Measurements from ENCODE around the gene LDLRAP1.

The LDLRAP1 gene

GRCh38 chr1:25541889-25542658 is 1.3 kb upstream of the LDLRAP1 start:
- Histone ChIP-seq H3K36me3 (replicated peaks; ENCODE audit: low read depth, low read length) (no peaks in the 10 kb centered on the region), H3K4me1 (ENCODE audit: low read length) (peaks cover 6% of the 10 kb centered on the region; the same call in 1 of the 2 replicates), H3K79me2 (ENCODE audit: low read length) (no peaks in the 10 kb centered on the region), H3K4me3 (ENCODE audit: low read length) (no peak overlapping the region), H3K9ac (ENCODE audit: low read length) (no peak overlapping the region), H3K27ac (ENCODE audit: low read length) (no peak overlapping the region), H3K27me3 (ENCODE audit: low read depth, low read length) (peaks cover 8% of the 10 kb centered on the region), H4K20me1 (ENCODE audit: insufficient read depth, low read length) (no peaks in the 10 kb centered on the region), H3K9me3 (ENCODE audit: insufficient read depth, low read length) (no peaks in the 10 kb centered on the region), H2AFZ (ENCODE audit: low read depth, low read length) (no peak overlapping the region), H3K4me2 (ENCODE audit: low read length) (no peak overlapping the region)
- no peak for TF ChIP-seq CTCF (IDR thresholded peaks at IDR 0.05; ENCODE audit: low read depth, low read length)
- TF ChIP-seq EZH2phosphoT487 (IDR thresholded peaks at IDR 0.05; ENCODE audit: low read depth): no peak

DNA sequence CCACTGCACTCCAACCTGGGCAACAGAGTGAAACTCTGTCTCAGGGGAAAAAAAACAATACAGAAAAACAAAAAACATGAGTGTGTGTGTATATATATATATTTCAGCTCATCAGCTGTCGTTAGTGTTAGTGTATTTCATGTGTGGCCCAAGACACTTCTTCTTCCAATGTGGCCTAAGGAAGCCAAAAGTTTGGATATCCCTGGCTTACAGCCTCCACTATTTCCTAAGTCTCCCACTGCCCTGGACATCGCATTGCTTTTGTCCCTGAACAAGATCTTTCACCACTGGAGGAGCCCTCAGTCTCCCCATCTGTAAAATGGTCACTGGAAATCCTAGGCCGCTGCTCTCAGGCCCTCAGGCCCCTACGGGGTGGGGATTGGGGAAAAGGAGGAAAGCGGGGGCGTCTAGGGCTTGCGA is 391 bp upstream of the LDLRAP1 start:
- Histone ChIP-seq H3K27ac (ENCODE audit: low read length) (no peak overlapping the region), H4K20me1 (ENCODE audit: insufficient read depth, low read length) (no peaks in the 10 kb centered on the region), H3K9me3 (ENCODE audit: insufficient read depth, low read length) (no peaks in the 10 kb centered on the region), H2AFZ (ENCODE audit: low read depth, low read length) (peak overlapping the region; percentile 97), H3K4me3 (ENCODE audit: low read length) (peak overlapping the region; percentile 83), H3K27me3 (ENCODE audit: low read depth, low read length) (peaks cover 8% of the 10 kb centered on the region), H3K79me2 (ENCODE audit: low read length) (no peaks in the 10 kb centered on the region), H3K9ac (ENCODE audit: low read length) (peak overlapping the region; percentile 49; the same call in 1 of the 2 replicates), H3K36me3 (replicated peaks; ENCODE audit: low read depth, low read length) (no peaks in the 10 kb centered on the region), H3K4me1 (ENCODE audit: low read length) (peaks cover 6% of the 10 kb centered on the region; the same call in 1 of the 2 replicates), H3K4me2 (ENCODE audit: low read length) (peak overlapping the region; percentile 78)
- TF ChIP-seq CTCF (IDR thresholded peaks at IDR 0.05; ENCODE audit: low read depth, low read length): no peak
- TF ChIP-seq EZH2phosphoT487 (IDR thresholded peaks at IDR 0.05; ENCODE audit: low read depth): no peak

- Histone ChIP-seq H3K9ac (ENCODE audit: low read length) (peak overlapping the region; percentile 49; the same call in 1 of the 2 replicates), H2AFZ (ENCODE audit: low read depth, low read length) (no peak overlapping the region), H3K27ac (ENCODE audit: low read length) (no peak overlapping the region), H3K27me3 (ENCODE audit: low read depth, low read length) (peaks cover 8% of the 10 kb centered on the region), H3K9me3 (ENCODE audit: insufficient read depth, low read length) (no peaks in the 10 kb centered on the region), H3K4me3 (ENCODE audit: low read length) (peak overlapping the region; percentile 83), H3K79me2 (ENCODE audit: low read length) (no peaks in the 10 kb centered on the region), H3K4me2 (ENCODE audit: low read length) (peak overlapping the region; percentile 78), H3K36me3 (replicated peaks; ENCODE audit: low read depth, low read length) (no peaks in the 10 kb centered on the region), H4K20me1 (ENCODE audit: insufficient read depth, low read length) (no peaks in the 10 kb centered on the region), H3K4me1 (ENCODE audit: low read length) (peaks cover 15% of the 10 kb centered on the region)
- TF ChIP-seq CTCF (IDR thresholded peaks at IDR 0.05; ENCODE audit: low read depth, low read length) (no peak), EZH2phosphoT487 (IDR thresholded peaks at IDR 0.05; ENCODE audit: low read depth) (no peak)
These were observed 898 bp downstream of the LDLRAP1 start for GRCh38 chr1:25544243-25544764.

DNA sequence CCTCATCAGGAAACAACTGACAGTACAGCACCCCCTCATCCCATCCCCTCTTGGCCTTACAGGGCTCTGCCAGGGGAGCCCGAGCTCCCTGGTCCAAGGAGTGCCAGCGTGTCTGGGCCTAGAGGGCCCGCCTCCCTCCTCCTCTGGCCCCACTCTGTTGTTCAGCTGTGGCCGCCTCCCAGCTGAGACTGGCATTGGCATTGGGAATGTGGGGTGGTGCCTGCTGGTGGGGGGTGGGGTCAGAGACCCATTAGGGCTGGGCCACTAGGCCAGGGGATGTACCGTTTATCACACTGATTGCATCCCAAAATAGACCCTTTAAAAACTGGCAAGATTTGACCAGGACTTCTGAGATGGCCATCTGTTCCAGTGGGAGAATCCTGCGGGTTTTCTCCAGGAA is 1.4 kb downstream of the LDLRAP1 start:
- no peak overlapping the region for H3K4me3 ChIP-seq (ENCODE audit: low read length)
- no peak for TF ChIP-seq CTCF (IDR thresholded peaks at IDR 0.05; ENCODE audit: low read depth, low read length)
- no peak for TF ChIP-seq EZH2phosphoT487 (IDR thresholded peaks at IDR 0.05; ENCODE audit: low read depth)

More for the DNA sequence above, 1.4 kb downstream of the LDLRAP1 start:
- peaks cover 20% of the 10 kb centered on the region for H3K4me1 ChIP-seq (ENCODE audit: low read length)
- no peak overlapping the region for H3K27ac ChIP-seq (ENCODE audit: low read length)
- no peak overlapping the region for H3K9ac ChIP-seq (ENCODE audit: low read length)
- no peaks in the 10 kb centered on the region for H3K79me2 ChIP-seq (ENCODE audit: low read length)
- no peak overlapping the region for H2AFZ ChIP-seq (ENCODE audit: low read depth, low read length)
- H3K27me3 ChIP-seq (ENCODE audit: low read depth, low read length): peaks cover 8% of the 10 kb centered on the region
- no peaks in the 10 kb centered on the region for H3K36me3 ChIP-seq (replicated peaks; ENCODE audit: low read depth, low read length)
- H3K4me2 ChIP-seq (ENCODE audit: low read length): peak overlapping the region; percentile 78; the same call in 1 of the 2 replicates
- no peaks in the 10 kb centered on the region for H4K20me1 ChIP-seq (ENCODE audit: insufficient read depth, low read length)
- no peaks in the 10 kb centered on the region for H3K9me3 ChIP-seq (ENCODE audit: insufficient read depth, low read length)

Measured in OCI-LY3 (cell line).